HG03095 (cell line): ENCODE data around the gene DLG1.
A peak's percentile ranks its signal among the peaks of the same experiment; 100 is the strongest.

ENCODE experiments used
- ATAC-seq: cut with Tn5 transposase; IDR thresholded peaks from one replicate; pipeline ENCODE4 v1.9.1; 2021; ENCODE audit warnings: moderate library complexity; ENCODE audit not compliant: unreplicated experiment

DLG1 gene

DNA sequence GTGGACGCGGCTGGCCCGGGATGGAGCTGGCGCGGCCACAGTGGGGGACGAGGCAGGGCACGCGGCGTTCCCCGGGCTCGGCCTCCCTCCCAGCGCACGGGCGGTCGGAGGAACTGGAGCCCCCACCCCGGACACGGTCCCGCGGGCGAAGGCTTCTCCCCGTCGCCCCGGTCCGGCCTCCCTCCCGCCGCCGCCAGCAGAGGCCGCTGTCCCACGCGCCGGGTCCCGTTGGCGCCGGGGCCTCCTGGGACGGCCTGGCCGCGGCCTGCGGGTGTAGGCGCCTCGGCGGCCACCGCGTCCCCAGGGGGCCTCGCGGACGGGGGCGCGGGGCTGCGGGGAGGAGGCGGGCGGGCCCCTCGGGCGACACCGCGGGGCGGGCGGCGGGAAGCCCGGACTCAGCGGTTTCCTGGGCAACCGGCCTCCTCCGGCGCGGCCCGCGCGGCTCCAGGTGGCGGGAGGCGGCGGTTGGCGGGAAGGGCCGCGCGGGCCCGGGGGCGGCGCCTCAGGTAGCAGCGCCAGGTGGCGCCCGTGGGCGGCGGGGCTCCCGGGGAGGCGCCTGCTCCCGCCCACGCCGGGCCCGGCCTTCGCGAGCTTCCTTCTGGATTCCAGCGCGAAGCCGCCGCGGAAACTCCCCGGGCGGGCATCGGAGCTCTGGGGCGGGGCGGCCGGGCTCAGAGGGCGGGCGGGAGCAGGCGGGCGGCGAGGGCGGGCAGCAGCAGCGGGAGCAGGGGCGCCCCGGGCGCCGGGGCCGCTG, 295.5 kb downstream of the DLG1 start:
- ATAC-seq = peak; percentile 61

DNA sequence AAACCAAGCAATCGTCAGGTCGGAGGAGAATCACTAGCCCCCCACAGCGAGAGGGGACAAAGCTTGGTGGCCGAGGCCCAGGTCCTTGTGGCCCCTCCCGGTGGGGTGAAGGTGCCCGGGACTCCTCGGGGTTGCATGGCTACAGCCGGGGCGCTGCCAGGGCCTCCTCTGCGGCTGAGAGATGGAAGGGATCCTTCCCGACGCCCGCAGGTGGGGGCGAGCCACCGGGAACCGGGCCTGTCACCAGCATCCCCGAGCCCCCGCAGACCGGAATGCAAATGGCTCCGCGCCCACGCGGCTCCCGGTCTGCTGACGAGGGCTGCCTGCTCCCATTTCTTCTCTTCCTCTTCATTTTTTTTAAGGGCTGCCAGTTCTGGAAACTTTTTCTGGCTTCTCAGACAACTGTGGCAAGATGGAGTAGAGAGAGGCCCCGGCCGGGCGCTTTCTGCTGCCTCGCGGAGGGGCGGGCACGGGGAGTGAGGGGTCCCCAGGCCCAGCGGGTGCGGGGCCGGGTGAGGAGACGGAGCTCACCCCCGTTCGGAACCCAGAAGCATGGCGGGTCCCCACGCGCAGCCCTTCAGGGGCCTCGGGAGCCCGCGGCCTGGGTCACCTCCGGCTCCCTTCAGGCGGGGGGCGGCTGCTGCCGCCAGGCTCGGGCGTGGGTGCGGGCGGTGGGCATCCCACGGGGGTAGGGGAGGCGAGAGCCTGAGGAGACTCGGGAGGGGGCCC, 296.3 kb downstream of the DLG1 start:
- peak; percentile 16 for ATAC-seq

DNA sequence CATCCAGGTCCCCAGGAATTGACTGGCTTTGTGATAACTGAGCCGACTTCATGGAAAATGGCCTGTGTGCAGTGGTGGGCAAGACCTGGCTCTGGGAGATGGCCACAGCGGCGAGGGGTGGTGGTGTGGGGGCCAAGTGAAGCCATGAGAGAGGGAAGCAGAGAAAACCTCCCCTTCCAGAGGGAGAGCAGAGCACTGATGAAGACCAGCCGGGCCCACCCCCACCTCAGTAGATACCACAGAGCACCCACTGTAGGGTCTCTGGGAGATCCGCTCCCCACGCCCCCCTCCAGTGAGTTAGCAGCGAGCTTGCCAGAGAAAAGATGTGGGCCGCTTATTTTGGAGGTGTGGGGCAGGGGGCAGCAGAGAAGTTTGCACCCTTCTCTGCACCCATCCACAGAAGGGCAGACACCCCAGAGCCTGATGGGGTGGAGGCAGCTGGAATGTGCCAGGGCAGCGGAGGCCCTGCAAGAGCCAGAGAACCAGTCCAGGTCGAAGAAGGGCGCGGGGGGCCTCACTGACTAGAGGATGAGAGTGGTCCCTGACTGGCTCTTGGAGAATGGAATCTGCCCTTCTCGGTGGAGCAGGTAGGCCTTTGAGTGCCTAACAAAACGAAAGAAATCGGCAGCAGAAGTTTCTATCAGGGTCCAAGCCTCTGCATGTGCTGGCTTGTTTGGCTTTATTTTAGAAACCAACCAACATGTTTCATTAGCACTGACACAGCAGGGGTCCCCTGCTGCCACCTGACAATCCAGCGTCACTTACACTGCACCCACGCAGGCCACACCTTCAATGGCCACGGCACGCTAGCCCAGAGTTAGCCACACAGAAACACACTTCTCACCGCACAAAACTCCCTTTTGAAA, 297.1 kb downstream of the DLG1 start:
- ATAC-seq = no peak

DNA sequence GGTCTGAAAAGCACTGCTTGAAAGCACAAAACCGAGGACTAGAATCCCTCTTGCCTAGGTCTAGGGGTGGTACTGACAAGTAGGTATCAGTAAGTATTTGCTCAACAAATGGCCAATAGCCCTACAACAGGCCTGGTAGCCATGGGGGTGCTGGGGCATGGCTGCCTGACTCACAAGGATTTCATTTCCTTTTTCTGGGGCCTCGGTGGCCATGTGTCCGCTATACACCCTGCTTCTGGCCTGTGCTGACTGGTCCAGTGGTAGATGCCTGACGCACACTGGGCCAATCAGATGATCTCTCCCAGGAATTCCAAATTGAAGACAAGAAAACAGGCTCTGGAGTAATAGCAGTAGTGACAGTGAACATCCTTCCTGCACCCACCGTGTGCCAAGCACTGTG, 298.2 kb downstream of the DLG1 start:
- no peak for ATAC-seq

DNA sequence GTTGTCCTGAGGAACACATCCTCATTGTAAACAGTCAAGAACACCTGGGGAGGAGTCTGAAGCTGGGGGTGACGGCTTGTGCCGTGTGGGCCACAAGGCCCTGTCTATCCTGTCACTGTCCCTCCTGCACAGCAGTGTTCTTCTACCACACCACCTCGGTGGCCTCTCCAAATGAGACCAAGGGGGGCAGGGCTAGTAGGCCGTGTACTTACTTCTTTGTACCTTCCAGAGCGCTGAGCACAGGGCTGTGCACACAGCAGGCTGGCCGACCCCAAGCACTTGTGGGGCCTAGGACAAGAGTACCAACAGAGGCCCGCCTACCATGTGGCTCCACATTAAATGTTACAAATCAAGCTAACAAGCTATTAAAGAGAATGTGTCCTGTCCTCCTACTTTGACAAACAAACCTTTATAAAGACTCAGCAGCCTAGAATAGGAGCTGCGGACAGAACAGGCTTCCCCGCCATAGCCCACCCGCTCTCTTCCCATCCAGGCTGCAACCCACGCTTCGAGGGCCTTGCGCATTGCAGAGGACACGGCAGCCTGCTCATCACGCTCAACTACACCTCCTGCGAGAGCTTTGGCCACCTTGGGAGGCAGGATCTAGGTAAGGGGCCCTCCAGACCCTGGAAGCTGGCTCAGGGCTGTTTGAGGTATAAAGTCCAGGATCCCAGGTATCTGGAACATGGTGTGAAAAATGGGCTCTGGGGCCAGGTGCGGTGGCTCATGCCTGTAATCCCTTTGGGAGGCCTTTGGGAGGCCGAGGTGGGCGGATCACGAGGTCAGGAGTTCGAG, 299.2 kb downstream of the DLG1 start:
- ATAC-seq = no peak

DNA sequence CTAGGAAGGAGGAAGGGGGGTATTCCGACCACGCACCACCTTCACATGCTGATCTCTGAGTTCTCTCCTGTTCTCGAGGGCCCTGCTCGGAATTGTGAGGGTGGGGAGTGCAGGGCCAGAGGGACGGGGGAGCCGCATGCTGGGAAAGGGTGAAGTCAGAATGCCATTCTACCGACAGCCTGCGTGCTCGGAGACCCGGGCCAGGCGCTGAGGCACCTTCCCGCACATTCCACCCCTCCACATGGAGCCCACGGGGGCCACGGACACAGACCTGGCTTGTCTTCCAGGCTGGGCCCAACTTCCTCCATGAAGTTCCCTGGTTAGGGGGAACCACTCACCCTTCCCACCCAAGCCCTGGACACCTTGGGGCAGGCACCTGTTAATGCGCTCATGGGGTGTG, 301.1 kb downstream of the DLG1 start:
- ATAC-seq = no peak

DNA sequence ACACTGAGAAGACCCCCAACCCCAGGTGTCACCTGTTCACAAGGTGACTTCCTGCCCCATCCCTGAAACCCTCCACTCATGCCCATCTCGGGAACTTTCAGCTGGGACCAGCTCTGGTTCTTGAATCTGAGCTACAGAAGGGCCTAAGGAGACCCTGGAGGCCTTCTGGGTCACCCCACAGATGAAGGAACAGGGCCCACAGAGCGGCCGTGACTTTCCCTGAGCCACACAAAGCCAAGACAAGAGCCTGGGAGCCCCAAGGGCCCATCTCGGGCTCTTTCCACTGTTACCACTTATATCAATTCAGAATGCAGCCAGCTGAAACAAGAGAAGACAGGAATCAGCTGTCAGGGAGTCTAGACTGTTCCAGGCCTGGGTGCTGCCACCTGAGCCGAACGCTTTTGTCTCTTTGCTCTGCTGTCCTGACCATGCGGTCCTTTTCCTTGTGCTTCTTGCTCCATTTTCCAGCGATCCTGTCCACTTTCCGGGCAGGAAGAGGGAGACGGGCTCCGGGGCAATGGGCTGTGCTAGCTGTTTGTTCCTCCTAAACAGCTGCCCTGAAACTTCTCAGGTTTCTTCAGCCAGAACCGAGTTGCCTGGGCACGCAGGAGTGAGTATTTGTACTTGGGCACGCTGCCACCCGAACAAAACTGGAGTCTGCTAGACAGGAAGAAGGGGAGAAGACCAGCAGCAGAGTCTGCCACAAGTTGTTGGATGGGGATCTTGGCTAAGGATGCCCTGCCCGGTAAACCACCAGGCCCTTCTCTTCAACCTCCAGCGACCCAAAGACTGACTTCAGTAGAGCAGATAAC, 301.8 kb downstream of the DLG1 start:
- no peak for ATAC-seq

DNA sequence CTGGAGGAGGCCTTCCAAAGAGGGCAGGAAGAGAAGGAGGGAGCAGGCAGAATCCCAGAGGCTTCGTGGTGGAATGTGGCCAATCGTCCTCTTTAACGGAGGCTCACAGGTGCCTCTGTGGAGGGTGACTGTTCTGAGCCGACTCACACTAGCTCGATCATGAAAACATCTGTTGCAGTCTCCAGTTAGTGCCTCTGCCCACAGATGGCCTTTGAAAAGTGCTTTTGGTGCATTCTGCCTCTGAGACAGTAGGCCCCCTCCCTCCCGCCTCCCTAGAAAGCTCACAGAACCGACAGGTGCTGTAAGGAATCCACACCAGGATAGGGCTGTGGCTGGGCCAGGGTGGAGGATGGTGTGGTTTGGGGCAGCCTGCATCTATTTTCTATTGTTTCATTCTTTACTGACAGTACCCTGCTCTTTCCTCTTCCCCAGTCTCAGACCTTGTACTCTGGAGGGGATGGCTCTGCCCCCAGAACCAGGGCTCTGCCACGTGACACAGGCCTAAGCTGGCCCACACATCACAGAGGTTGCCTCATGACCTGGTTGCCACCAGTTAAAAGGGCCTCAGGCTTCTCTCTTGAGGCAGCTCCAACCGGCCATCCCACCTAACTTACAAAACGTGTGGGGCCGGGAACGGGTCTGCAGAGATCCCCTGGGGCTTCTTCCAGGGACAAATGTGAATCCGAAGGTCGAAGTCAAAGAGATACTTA, 302.6 kb downstream of the DLG1 start:
- no peak for ATAC-seq

DNA sequence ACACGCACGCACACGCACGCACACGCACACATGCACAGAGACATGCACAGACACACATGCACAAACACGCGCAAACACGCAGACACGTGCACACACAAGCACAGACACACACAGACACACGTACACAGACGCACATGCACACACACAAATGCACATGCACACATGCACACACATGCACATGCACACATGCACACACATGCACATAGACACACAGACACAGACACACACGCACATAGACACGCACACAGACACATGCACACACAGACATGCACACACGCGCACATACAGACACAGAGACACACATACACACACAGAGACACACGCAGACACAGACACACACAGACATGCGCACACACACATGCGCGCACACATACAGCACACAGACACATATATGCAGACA, 303.4 kb downstream of the DLG1 start:
- ATAC-seq = no peak

DNA sequence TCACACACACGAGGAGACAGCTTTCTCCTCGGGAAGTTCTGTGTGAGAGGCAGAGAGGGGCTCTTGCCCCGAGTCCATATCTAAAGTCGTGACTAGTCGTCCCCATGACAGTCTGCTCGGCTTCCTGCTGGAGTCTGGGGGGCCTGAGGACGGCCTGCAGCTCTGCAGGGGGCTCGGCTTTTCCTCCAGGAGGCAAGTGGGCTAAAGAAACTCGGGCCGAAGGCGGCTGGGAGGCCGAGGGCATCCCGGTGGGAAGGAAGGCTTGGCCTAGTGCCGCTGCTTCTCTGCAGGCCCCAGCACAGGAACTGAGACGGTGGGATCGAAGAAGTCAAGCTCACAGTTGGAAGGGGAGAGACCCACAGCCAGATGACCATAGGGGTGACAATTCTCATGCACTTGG, 304.4 kb downstream of the DLG1 start:
- no peak for ATAC-seq
